GM21529 (cell line): ENCODE results near the gene THYN1.

Experiments
- ATAC-seq: cut with Tn5 transposase; IDR thresholded peaks from one replicate; pipeline ENCODE4 v1.9.1; 2021; ENCODE audit not compliant: unreplicated experiment

The THYN1 gene

GRCh38 chr11:134223836-134224709, 29.1 kb downstream of the THYN1 start, which contains the start of the genes NCAPD3 and VPS26B:
TSS of gene NCAPD3 (minus strand) at chr11:134223967. CDS start at chr11:134223926, 41 bp downstream.
TSS of gene VPS26B (plus strand) at chr11:134224671. CDS start at chr11:134225123, 452 bp downstream.
- ATAC-seq, result peak; percentile 75

- no peak for ATAC-seq
These were observed 30.0 kb downstream of the THYN1 start for GRCh38 chr11:134223121-134223520.

GRCh38 chr11:134216816-134217215, 36.3 kb downstream of the THYN1 start:
- ATAC-seq, result no peak

GRCh38 chr11:134215836-134216235, 37.3 kb downstream of the THYN1 start:
- no peak for ATAC-seq

GRCh38 chr11:134207538-134208239, 45.5 kb downstream of the THYN1 start:
- ATAC-seq, result no peak

GRCh38 chr11:134206185-134206584, 47.0 kb downstream of the THYN1 start:
- no peak for ATAC-seq

- ATAC-seq, result no peak
These were observed 47.4 kb downstream of the THYN1 start for GRCh38 chr11:134205729-134206128.

- no peak for ATAC-seq
These were observed 50.5 kb downstream of the THYN1 start for GRCh38 chr11:134202661-134203060.

GRCh38 chr11:134200688-134201087, 52.5 kb downstream of the THYN1 start:
- no peak for ATAC-seq

- ATAC-seq, result no peak
These were observed 53.6 kb downstream of the THYN1 start for GRCh38 chr11:134199531-134199930.
